Kidney glomerular epithelial cell (primary cell): ENCODE data around the gene CENPP.

ENCODE experiments used
- DNase-seq: peaks from one replicate; lab custom pipeline; 2025; lab: John Stamatoyannopoulos, UW

Gene CENPP

DNA sequence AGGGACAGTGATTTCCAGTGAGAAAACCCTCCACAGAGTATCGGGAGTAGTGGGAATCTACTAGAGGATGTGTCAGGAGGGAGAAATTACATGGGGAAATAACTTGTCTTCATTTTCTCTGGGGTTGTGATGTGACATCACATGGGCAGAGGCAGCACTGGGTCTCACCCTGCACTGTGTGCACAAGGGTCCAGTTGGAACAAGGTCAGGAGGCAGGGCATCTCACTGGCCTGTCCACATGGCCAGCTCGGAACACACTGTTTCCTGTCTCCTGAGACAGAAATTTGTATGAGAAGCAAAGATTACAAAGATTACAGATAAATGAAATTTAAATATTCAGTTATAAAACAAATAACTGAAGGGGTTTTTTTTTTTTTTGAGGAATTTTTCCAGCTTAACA lies 272.6 kb downstream of the CENPP start:
- no peak for DNase-seq

DNA sequence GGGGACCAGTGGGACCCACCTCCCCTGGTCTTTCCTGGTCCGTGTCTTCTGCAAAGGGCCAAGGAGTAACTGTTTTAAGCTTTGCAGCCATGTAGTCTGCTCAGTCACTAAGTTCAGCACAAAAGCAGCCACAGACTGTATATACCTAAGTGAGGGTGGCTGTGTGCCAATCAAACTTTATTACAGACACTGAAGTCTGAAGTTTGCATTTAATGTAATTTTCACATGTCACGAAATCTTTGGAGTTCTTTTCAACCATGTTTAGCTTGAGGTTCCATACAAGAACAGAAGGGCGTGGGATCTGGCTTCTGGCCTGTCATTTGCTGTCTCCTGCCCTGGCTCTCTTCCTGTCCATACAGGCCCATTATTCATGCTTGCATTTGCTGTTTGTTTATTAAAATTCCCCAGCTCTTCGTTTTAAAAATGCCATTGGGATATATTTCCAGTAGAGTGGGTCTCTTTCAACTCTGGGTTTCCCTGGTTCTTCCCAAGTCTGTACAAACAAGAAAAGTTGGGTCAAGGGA lies 274.2 kb downstream of the CENPP start:
- DNase-seq: no peak

DNA sequence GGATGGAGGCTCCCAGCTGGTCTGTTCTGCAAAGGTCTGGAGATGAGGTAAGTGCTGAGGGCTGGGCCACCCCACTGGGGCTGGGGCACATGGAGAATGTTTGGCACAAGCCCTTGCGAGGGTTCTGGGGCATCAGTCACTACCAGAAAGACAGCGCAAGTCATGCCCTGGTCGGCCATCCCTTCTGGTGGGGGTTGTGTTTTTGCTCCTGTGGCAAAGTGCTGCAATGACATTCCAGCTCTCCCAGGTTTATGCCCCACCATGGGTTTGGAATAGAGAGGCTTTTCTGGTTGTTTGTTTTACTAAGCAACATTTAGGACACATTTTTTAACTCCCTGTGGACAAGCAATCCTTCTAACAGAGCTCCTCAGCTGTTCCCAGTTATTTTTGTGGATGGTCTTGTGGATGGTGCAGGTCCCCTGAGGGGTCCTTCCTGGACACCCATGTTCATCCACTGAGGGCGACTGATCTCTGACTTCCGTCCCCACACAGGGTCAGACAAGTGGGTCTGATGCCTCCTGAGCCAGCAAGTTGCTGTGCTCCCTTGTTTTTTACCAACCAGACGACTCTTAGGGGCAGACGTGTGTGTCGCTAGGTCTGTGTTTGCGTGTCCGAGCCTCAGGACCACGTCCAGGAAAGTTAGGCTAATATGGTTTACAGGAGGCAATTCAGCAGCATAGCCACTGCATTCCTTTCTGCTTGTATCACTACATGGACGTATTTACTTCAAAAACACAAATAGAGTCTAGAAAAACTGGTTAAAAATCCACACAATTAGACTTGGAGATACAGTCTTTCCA lies 274.9 kb downstream of the CENPP start:
- DNase-seq: peak; percentile 46

DNA sequence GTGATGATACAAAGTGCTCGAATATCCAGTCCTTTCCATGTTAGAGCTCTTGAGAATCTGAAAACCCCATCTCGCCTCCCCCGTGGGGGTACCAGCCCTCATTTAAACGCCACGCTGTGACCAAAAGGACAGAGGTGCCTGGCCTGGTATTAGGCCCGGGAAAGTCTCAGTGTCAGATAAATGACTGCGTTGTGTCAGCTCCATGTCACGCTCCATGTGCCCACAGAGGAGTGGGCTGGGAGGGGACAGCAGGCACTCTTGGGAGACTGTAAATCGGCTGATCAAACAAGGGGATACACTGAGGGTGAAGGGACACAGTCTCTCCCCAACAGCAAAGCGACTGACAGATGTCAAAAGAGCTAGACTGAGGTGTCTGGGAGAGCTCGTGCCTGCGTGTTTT lies 275.7 kb downstream of the CENPP start:
- DNase-seq: no peak

DNA sequence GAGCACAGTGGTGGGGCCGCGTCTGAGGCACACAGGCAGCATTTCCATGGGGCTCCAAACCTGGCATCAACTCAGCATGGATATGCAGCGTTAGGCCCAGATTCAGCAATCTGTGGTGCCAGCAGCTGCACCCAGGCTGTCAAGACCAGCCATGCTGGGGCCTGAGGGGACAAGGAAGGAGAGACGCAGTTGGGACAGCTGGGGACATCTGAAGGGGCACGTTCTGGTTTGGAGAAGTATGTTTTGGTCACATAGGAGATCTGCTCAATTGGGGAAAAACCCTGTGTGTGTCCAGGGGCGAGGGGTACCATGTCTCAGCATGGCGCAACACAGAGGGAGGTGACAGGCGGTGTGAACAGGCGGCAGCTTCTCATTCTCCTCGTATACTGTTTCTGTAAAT lies 276.7 kb downstream of the CENPP start:
- no peak for DNase-seq

DNA sequence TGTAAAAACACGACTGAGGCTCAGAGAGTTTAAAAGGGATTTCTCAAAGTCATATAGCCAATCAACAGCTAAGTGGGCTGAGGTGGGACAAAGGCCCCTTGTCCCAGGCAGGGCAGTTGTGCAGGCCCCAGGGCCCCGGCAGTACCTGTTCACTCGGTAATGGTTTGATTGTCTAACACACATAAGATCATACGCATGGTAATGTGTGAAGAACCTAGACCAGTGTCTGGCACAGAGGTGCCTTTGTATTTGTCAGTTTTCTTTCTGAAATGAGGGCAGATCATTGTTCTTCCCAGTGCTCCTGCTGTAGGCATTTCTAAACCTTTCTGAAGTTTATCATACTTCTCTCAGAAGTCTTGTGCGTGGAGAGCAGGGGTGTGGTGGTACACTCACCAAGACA lies 277.3 kb downstream of the CENPP start:
- no peak for DNase-seq

DNA sequence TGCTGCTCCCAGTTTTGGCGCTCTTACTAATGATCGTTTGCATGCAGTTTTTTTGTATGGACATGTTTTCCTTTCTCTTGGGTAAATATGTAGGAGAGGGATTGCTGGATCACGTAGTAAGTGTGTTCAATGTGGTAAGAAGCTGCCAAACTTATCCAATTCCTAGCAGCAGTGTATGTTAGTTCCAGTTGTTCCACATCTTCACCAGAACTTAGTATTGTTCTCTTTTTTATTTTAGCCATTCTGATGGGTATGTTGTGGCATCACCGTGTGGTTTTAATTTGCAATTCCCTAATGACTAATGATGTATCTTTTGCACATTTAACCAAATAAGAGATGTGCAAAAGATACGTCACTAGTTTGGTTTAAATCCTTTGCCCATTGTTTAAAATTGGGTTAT lies 278.2 kb downstream of the CENPP start:
- DNase-seq: no peak

DNA sequence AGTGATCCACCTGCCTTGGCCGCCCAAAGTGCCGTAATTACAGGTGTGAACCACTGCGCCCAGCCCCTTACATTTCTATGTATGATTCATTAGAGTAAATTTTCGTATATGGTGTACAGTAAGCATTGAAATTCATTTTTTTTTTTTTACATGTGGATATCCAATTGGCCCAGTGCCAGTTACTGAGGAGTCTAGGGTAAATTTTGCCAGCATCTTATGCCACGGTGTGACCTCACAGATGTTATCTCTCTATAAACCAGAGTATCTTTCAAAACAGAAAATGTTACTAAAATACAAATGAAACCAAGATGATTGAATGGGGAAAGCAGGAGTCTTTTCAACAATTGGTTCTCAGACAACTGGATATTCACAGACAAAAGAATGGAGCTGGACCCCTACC lies 279.5 kb downstream of the CENPP start:
- no peak for DNase-seq

DNA sequence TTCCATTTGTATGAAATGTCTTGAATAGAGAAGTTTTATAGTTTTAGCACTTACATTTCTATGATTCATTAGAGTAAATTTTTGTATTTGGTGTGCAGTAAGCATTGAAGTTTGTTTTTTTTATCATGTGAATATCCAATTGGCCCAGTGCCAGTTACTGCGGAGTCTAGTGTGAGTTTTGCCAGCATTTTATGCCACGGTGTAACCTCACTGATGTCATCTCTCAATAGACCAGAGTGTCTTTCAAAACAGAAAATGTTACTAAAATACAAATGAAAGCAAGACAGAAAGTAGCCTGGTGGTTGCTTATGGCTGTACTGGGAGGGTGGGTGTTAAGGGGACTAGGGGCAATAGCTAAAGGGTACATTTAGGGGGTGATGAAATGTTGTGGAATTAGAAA lies 281.3 kb downstream of the CENPP start:
- DNase-seq: no peak

DNA sequence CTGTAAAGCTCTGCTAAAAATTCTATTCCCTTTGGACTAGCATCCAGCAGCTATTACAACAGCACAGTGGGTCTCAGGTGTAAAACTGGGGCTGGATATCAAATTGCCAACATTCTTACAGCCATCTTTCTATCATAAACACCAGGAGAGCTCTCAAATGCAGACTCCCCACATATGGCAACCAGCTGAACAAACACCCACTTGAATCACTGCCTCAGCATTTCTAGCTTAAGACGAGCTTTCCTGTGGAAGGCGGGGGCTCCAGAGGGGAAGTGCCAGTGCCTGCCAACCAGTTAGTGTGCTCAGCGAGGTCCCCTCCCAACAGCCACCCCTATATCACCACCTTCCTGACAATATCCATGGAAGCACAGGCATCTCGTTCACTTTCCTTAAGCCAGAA lies 282.0 kb downstream of the CENPP start:
- no peak for DNase-seq

DNA sequence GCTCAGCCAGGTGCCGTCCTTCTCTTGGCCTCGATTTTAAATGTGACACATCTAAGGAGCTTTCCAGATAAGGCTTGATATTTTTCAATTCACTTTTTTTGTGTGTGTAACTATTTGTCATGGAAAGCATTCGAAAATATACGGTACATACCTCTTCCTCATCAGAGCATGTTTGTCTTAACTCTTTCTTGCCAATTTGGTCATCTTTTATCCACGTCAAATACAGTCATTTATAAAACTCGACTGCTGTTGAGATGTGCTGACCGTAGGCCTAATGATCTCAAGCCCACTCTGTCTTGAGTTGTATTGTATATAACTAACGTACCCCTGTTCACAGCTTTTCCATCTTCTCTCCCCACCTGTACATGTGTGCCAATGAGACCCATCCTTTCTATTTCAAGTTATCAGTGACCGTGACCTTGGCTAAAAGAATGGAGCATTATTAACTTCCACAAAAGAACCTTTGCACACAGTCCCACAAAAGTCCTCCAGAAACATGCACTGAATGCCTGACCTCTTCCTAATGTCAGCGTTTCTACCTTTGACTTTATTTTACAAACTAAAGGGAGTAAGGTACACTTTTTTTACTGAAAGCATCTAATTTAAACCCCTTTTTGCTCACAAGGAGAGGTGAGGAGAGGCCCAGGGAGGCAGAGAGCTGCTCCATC lies 282.6 kb downstream of the CENPP start:
- DNase-seq: no peak

DNA sequence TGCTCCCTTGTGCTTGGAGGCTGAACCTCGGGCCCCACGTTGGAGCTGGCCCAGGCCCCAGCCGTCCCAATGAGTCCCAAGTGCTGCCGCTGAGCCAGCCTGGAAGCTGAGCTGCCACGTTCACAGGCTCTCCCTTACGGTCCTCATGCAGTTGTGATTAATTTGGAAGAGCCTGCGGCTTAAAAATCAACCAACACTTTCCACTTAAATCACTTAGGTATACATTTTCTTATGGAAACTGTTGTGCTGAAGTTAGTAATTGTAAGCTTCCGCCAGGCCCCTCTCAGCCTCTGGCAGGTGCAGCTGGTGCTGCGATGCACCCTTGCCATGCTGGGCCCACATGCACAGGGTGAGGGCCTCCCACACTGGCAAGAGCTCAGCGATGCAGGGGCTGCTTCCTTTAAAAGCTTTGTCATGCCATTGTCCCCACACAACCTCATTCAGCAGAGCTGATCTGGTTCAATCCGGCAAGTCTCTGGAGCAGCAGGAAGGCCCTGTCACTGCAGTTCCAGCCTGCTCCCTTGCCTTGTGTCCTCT lies 283.2 kb downstream of the CENPP start:
- DNase-seq: no peak

DNA sequence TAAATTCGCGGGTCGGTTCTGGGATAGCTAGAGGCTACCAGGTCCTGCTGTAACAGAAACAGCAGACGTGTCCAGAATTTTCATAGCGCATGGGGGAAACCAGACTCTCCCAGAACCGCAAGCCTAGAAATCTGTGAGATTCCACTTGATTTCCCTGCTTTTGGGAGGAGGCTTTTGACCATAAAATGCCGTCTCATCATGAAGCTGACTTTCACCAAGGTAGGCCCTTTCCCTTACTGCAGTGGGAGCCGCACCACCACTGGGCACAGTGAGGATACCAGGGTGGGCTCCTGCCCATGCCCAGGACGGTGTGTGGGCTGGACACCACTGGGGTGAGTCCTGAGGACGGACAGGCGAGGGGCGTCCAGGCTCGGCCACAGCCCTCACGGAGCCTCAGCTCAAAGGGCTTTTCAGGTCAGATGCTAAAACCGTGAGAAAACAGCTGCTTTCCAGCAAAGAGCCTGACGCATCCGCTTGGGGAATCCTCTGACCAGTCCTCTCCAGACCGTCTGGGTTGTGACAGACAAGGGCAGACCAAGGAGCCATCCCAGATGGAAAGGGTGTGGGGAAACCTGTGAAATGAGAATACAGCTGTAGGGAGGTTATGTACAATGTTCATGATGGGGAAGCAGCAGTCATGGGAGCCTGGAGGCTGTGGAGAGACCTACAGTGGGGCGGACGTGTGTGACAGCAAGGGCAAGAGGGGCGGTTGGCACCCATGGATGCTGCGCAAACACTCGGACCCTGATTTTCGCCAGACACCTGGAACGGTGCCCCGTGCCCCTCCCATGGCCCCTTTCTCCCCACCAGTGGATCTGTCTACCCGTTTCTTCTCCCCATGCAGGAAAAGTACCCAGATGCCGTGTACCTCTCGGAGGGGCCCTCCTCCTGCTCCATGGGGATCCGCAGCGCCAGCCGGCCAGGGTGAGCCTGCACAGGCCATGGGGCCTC lies 285.0 kb downstream of the CENPP start:
- DNase-seq: no peak

DNA sequence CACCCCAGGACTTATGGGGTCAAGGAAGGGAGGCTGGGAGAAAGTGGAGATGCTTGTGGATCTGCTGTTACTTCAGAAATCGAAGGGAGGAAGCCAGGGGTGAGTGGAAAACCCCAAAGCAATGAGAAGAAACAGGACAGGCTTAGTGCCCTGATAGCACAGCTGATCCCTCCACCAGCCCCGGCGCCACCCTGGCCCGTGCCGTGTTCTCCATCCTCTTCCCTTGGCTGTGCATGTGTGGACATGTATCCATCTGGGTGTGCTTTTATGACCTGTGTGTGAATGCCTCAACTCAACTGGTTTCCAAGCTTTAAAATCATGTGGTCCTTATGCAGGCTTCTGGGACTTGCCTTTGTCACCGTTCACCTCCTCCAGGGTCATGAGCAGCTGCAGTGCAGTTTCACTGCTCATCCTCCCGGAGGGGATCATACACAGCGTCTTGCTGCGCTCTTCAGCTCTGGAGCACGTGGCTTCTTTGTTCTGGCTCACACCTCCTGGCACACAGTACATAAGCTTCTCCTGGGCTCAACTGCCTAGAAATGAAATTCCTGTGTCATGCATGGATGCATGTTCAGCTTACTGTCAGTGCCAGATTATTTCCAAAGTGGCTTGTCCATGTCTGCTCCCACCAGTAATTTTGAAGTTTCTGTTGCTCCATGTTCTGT lies 286.0 kb downstream of the CENPP start:
- DNase-seq: no peak

DNA sequence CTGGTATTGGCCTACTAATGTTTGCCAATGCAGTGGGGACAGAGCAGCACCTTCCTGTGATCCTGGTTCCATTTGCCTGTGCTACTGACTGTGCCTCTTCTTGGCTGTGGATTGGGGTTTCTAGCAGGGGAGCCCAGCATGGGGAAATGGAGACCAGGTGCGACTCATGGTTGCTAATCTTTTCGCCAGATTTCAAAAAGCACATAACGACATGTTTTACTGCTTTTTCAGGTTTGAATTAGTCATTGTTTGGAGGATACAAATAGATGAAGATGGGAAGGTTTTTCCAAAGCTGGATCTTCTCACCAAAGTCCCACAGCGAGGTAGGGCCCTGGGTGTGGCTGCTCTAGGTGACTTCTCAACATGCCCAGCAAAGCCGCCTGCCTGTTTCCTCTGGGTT lies 286.5 kb downstream of the CENPP start:
- DNase-seq: no peak

DNA sequence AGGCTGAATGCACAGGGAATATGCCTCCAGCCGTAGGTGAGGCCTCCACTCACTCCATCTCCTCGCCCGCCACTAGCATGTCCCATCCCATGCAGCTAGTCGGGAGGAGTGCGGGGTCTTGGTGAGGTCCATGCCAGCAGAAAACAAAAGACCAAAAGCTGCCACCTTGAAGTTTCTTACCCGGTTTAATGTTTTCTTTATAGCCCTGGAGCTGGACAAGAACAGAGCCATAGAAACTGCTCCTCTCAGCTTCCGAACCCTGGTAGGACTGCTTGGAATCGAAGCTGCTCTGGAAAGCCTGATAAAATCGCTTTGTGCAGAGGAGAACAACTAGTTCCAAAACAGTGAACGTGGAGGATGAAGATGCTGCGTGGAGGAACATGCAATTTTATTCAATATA lies 287.1 kb downstream of the CENPP start:
- DNase-seq: no peak

DNA sequence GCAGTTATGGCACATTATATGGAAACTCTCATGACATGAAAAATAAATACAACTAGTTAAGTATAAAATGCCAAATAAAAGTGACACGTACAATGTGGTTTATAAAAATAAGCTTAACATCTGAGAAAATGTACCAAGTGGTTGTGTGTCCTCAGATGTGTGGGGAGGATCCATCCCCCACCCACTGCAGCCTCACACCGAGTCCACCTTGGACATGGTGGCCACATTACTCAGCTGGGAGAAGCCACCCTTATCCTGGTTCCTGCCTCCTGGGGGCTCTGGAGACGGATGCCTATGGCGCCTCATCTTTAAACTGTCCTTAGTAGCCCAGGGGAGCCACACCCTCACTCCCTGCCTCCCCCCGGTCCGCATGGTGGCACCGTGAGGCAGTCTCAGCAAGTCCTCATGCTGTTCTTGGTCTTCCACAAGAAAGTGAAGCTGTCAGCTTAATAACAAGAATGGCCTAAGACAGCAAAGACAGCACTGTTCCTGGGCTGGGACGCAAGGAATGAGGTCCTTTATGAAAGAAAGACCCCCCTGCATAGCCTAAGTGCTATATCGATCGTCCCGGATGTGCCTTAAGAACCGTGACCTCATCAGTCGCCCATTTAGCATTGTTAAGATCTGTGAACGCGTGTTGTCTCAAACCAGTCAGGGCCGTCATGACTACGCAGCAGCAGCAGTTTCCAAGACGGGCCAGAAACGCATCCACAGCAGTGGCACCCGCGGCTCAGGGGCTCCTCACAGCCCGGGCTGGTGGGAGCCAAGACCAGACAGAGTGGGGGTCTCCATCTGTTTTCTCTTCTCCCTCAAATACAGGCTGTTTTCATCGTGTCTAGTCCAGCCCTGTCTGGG lies 287.7 kb downstream of the CENPP start:
- DNase-seq: no peak

DNA sequence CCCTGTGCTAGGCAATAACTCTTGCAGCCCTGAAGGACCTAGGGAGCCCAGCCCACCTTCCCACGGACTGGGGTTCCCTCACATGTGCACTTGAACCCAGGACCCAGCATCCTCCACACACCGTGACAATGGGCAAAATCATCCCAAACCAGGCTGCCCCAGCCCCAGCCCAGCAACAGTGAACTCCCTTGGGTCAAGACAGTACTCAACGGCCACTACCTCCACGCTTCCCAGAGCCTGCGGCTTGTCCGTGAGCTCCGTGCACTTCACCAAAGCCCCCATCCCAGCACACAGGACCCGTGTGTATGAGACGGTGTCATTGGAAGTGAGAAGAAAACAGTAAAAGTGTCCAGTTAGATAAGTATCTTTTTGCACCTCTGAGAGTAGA lies 288.4 kb downstream of the CENPP start:
- DNase-seq: no peak

DNA sequence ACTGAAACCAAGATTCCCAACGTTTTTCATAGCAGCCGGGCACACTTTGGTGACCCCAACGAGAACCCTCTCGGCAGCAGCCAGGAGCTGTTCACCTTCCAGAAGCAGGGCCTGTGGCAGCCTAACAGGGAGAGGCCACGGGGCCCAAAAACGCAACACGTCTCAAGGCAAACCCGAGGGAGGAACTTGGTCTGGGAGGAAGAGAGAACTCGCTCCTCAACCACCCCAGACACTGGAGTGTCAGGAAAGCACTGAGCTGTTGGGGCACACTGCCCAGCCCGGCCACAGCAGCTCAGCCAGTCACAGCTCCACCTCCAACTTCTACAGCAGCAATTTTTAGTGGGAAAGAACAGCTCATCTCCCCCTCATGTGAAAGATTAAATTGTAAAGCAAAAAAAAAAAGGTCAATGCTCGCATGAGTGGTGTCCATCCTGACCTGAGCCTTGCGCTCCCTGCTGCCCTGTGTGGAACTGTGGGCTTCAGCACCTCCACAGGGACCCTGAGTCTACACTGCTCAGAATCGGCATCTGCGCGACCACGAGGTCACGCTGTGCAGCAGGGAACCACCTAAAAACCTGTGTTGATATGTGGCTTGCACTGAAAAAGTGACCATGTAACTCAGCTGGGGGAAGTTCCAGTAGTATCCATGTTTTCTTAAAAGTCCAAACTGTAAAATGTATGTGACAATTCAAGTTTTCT lies 289.2 kb downstream of the CENPP start:
- no peak for DNase-seq

DNA sequence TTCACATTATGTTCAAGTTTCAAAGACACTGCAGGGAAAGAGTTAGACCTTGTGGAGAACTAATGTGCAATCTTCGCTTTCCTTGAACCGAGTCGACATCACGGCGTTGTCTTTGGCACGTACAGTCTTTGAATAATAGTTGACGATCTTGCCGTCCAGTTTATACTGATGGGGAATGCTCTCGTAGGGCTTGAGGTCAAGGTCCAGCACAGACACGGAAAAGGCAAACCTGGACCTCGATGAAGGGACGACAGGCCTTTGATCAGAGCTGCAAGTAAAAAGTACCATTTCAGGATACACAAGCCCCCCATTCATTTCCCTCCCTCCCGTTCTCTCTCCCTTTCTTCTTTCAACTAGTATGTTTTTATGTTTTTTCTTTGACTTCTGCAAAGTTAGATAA lies 290.0 kb downstream of the CENPP start:
- no peak for DNase-seq
